Measurements from ENCODE around the gene DGLUCY.
A peak's percentile ranks its signal among the peaks of the same experiment; 100 is the strongest.

DGLUCY gene

DNA sequence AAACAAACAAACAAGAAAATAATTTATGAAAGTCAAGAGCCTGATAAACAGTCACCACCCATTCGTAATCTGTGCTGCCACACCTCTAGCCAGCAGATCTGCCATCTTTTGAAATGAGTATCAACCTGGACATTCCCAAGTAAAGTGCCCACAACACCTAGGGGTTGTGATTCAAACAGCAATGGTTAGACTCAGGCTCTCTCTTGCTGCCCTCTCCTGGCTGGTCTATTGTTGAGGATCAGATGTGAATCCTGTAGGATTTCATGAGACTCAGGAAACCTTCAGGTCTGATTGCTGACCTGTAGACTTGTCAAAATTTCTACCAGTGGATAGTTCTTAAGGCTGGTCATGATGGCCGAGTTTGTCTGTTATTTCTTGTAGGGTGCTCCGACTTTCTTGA lies 26.8 kb downstream of the DGLUCY start:
- peaks cover 5% of the 10 kb centered on the region for H3K4me1 ChIP-seq (ENCODE audit: control insufficient read depth, insufficient read depth, low read depth, low read length)
- H4K91ac ChIP-seq (ENCODE audit: low read length) = no peak overlapping the region
- H2BK15ac ChIP-seq (ENCODE audit: low read depth, poor library complexity, severe bottlenecking) = no peak overlapping the region
- H3K14ac ChIP-seq (ENCODE audit: low read length in 2 of 2) = no peak overlapping the region
- H3K79me1 ChIP-seq (replicated peaks; ENCODE audit: low read length, poor library complexity, severe bottlenecking) = peaks cover 5% of the 10 kb centered on the region
- WGBS = 82% methylated on average over 3 of the region's 3 CpGs
- H4K8ac ChIP-seq (ENCODE audit: low read length) = no peak overlapping the region
- H3K27me3 ChIP-seq (ENCODE audit: control insufficient read depth in 1 of 2, insufficient read depth in 1 of 2, low read length in 2 of 2) = no peaks in the 10 kb centered on the region
- no peak overlapping the region for H2BK120ac ChIP-seq (ENCODE audit: low read depth, low read length)
- DNase-seq = peak; percentile 13
- H2BK12ac ChIP-seq (ENCODE audit: low read length in 2 of 2) = no peak overlapping the region
- no peak overlapping the region for H3K23ac ChIP-seq (ENCODE audit: low read length in 2 of 2)
- peaks cover 5 to 30% of the 10 kb centered on the region in 2 experiments for H3K36me3 ChIP-seq (ENCODE audit: control insufficient read depth in 1 of 2, insufficient read depth in 2 of 2, low read depth in 1 of 2, low read length in 2 of 2)
- no peak overlapping the region for H2AK5ac ChIP-seq (ENCODE audit: low read length, severe bottlenecking)
- no peak overlapping the region for H2AFZ ChIP-seq (ENCODE audit: low read depth, low read length)
- H3K9me3 ChIP-seq (ENCODE audit: control insufficient read depth, low read length) = no peaks in the 10 kb centered on the region
- no peak overlapping the region for H3K9ac ChIP-seq (ENCODE audit: low read length)
- H3K4me3 ChIP-seq (ENCODE audit: insufficient read depth in 1 of 2, low read depth in 1 of 2, low read length in 2 of 2) = no peak overlapping the region
- H3K18ac ChIP-seq (ENCODE audit: low read depth in 1 of 2, low read length in 2 of 2) = no peak overlapping the region
- no peak overlapping the region for H3K4me2 ChIP-seq (ENCODE audit: low read length, poor library complexity, severe bottlenecking)
- H3K4ac ChIP-seq (ENCODE audit: low read depth in 1 of 2, low read length in 2 of 2) = no peak overlapping the region
- H3K27ac ChIP-seq (ENCODE audit: low read length, poor library complexity, severe bottlenecking) = no peak overlapping the region
- no peak overlapping the region for H2BK5ac ChIP-seq (ENCODE audit: low read depth, low read length, poor library complexity, severe bottlenecking)

DNA sequence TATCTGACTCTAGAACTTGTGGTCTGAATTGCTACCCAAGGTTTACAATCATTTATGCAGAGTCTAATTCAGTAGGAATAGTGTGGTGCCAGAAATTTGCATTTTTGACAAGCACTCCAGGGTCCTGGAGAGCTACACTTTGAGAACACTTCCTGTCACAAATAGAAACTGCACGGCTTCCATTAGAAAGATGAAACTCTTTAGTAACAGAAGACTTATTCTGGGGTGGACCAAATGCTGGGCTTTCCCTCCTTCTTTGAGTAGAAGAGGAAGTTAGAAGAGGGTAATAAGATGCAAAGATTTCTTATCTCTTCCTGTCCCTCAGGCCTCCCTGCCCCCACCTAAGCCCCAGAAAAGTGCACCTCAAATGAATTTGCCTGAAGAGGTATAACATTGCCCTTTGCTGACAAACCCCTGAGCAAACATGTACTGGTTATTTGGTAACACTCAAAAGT lies 28.4 kb downstream of the DGLUCY start:
- H3K18ac ChIP-seq (ENCODE audit: low read depth in 1 of 2, low read length in 2 of 2) = no peak overlapping the region
- peaks cover 5% of the 10 kb centered on the region for H3K4me1 ChIP-seq (ENCODE audit: control insufficient read depth, insufficient read depth, low read depth, low read length)
- H3K79me1 ChIP-seq (replicated peaks; ENCODE audit: low read length, poor library complexity, severe bottlenecking) = no peaks in the 10 kb centered on the region
- no peak overlapping the region for H3K23ac ChIP-seq (ENCODE audit: low read length in 2 of 2)
- H3K9ac ChIP-seq (ENCODE audit: low read length) = no peak overlapping the region
- no peak overlapping the region for H2AFZ ChIP-seq (ENCODE audit: low read depth, low read length)
- H3K27me3 ChIP-seq (ENCODE audit: control insufficient read depth in 1 of 2, insufficient read depth in 1 of 2, low read length in 2 of 2) = no peaks in the 10 kb centered on the region
- peaks cover 13 to 46% of the 10 kb centered on the region in 2 experiments for H3K36me3 ChIP-seq (ENCODE audit: control insufficient read depth in 1 of 2, insufficient read depth in 2 of 2, low read depth in 1 of 2, low read length in 2 of 2)
- no peak overlapping the region for H3K14ac ChIP-seq (ENCODE audit: low read length in 2 of 2)
- WGBS = no CpG with 5 or more reads among the region's 1 CpG
- H3K9me3 ChIP-seq (ENCODE audit: control insufficient read depth, low read length) = no peaks in the 10 kb centered on the region
- H2AK5ac ChIP-seq (ENCODE audit: low read length, severe bottlenecking) = no peak overlapping the region
- no peak overlapping the region for H4K8ac ChIP-seq (ENCODE audit: low read length)
- no peak overlapping the region for H3K4ac ChIP-seq (ENCODE audit: low read depth in 1 of 2, low read length in 2 of 2)
- no peak overlapping the region for H3K4me2 ChIP-seq (ENCODE audit: low read length, poor library complexity, severe bottlenecking)
- H2BK120ac ChIP-seq (ENCODE audit: low read depth, low read length) = no peak overlapping the region
- H3K4me3 ChIP-seq (ENCODE audit: insufficient read depth in 1 of 2, low read depth in 1 of 2, low read length in 2 of 2) = no peak overlapping the region
- no peak overlapping the region for H2BK12ac ChIP-seq (ENCODE audit: low read length in 2 of 2)
- no peak overlapping the region for H4K91ac ChIP-seq (ENCODE audit: low read length)
- no peak overlapping the region for H2BK15ac ChIP-seq (ENCODE audit: low read depth, poor library complexity, severe bottlenecking)
- H3K27ac ChIP-seq (ENCODE audit: low read length, poor library complexity, severe bottlenecking) = no peak overlapping the region
- no peak overlapping the region for H2BK5ac ChIP-seq (ENCODE audit: low read depth, low read length, poor library complexity, severe bottlenecking)
- DNase-seq = no peak

- DNase-seq = no peak
- H3K79me1 ChIP-seq (replicated peaks; ENCODE audit: low read length, poor library complexity, severe bottlenecking) = no peaks in the 10 kb centered on the region
- H3K27me3 ChIP-seq (ENCODE audit: control insufficient read depth in 1 of 2, insufficient read depth in 1 of 2, low read length in 2 of 2) = no peaks in the 10 kb centered on the region
- H3K4me3 ChIP-seq (ENCODE audit: insufficient read depth in 1 of 2, low read depth in 1 of 2, low read length in 2 of 2) = no peak overlapping the region
- H3K27ac ChIP-seq (ENCODE audit: low read length, poor library complexity, severe bottlenecking) = no peak overlapping the region
- no peak overlapping the region for H3K4ac ChIP-seq (ENCODE audit: low read depth in 1 of 2, low read length in 2 of 2)
- H3K23ac ChIP-seq (ENCODE audit: low read length in 2 of 2) = no peak overlapping the region
- no peak overlapping the region for H4K8ac ChIP-seq (ENCODE audit: low read length)
- 95% methylated on average over 8 of the region's 8 CpGs for WGBS
- no peak overlapping the region for H3K18ac ChIP-seq (ENCODE audit: low read depth in 1 of 2, low read length in 2 of 2)
- no peak overlapping the region for H2BK12ac ChIP-seq (ENCODE audit: low read length in 2 of 2)
- no peaks in the 10 kb centered on the region for H3K9me3 ChIP-seq (ENCODE audit: control insufficient read depth, low read length)
- H4K91ac ChIP-seq (ENCODE audit: low read length) = no peak overlapping the region
- peak overlapping the region; percentile 17 for H3K9ac ChIP-seq (ENCODE audit: low read length)
- H2AFZ ChIP-seq (ENCODE audit: low read depth, low read length) = no peak overlapping the region
- no peak overlapping the region for H3K4me2 ChIP-seq (ENCODE audit: low read length, poor library complexity, severe bottlenecking)
- no peak overlapping the region for H2BK15ac ChIP-seq (ENCODE audit: low read depth, poor library complexity, severe bottlenecking)
- H2AK5ac ChIP-seq (ENCODE audit: low read length, severe bottlenecking) = no peak overlapping the region
- no peak overlapping the region for H2BK5ac ChIP-seq (ENCODE audit: low read depth, low read length, poor library complexity, severe bottlenecking)
- H3K36me3 ChIP-seq (ENCODE audit: control insufficient read depth in 1 of 2, insufficient read depth in 2 of 2, low read depth in 1 of 2, low read length in 2 of 2) = peaks cover 19 to 53% of the 10 kb centered on the region in 2 experiments
- peaks cover 8% of the 10 kb centered on the region for H3K4me1 ChIP-seq (ENCODE audit: control insufficient read depth, insufficient read depth, low read depth, low read length)
- no peak overlapping the region for H2BK120ac ChIP-seq (ENCODE audit: low read depth, low read length)
- no peak overlapping the region for H3K14ac ChIP-seq (ENCODE audit: low read length in 2 of 2)
These were observed 30.0 kb downstream of the DGLUCY start for GRCh38 chr14:91143862-91144261.

- H3K14ac ChIP-seq (ENCODE audit: low read length in 2 of 2) = no peak overlapping the region
- 89% methylated on average over 3 of the region's 5 CpGs for WGBS
- no peak overlapping the region for H3K4me3 ChIP-seq (ENCODE audit: insufficient read depth in 1 of 2, low read depth in 1 of 2, low read length in 2 of 2)
- H4K8ac ChIP-seq (ENCODE audit: low read length) = no peak overlapping the region
- no peak overlapping the region for H3K4ac ChIP-seq (ENCODE audit: low read depth in 1 of 2, low read length in 2 of 2)
- no peak overlapping the region for H2AFZ ChIP-seq (ENCODE audit: low read depth, low read length)
- H2AK5ac ChIP-seq (ENCODE audit: low read length, severe bottlenecking) = peak overlapping the region; percentile 17
- DNase-seq = peak; percentile 17
- H4K91ac ChIP-seq (ENCODE audit: low read length) = no peak overlapping the region
- H3K4me1 ChIP-seq (ENCODE audit: control insufficient read depth, insufficient read depth, low read depth, low read length) = peaks cover 12% of the 10 kb centered on the region
- no peak overlapping the region for H3K18ac ChIP-seq (ENCODE audit: low read depth in 1 of 2, low read length in 2 of 2)
- H3K4me2 ChIP-seq (ENCODE audit: low read length, poor library complexity, severe bottlenecking) = no peak overlapping the region
- no peak overlapping the region for H3K23ac ChIP-seq (ENCODE audit: low read length in 2 of 2)
- peaks cover 19 to 53% of the 10 kb centered on the region in 2 experiments for H3K36me3 ChIP-seq (ENCODE audit: control insufficient read depth in 1 of 2, insufficient read depth in 2 of 2, low read depth in 1 of 2, low read length in 2 of 2)
- H2BK12ac ChIP-seq (ENCODE audit: low read length in 2 of 2) = no peak overlapping the region
- H3K9me3 ChIP-seq (ENCODE audit: control insufficient read depth, low read length) = no peaks in the 10 kb centered on the region
- H2BK5ac ChIP-seq (ENCODE audit: low read depth, low read length, poor library complexity, severe bottlenecking) = no peak overlapping the region
- H3K27ac ChIP-seq (ENCODE audit: low read length, poor library complexity, severe bottlenecking) = no peak overlapping the region
- H2BK15ac ChIP-seq (ENCODE audit: low read depth, poor library complexity, severe bottlenecking) = no peak overlapping the region
- no peaks in the 10 kb centered on the region for H3K79me1 ChIP-seq (replicated peaks; ENCODE audit: low read length, poor library complexity, severe bottlenecking)
- no peaks in the 10 kb centered on the region for H3K27me3 ChIP-seq (ENCODE audit: control insufficient read depth in 1 of 2, insufficient read depth in 1 of 2, low read length in 2 of 2)
- H2BK120ac ChIP-seq (ENCODE audit: low read depth, low read length) = no peak overlapping the region
- peak overlapping the region; percentile 21 for H3K9ac ChIP-seq (ENCODE audit: low read length)
These were observed 30.7 kb downstream of the DGLUCY start for GRCh38 chr14:91144425-91145145.

Data from mesenchymal stem cell (in vitro differentiated cells and primary cell).